Ovary (tissue), 10 donors: ENCODE results near the gene UBP1. TPM values are rescaled to one million over a fixed set of nuclear protein-coding genes. Genes with fewer than 3 reads are reported as not detected.

Source experiments
- DNase-seq, 5 donors: peaks; one replicate each; pipeline ENCODE4 v3.0.0-alpha.2; 2019 to 2020
- H3K27ac ChIP-seq, 2 donors: fragments of 200-600 bp; one replicate each; pipeline versions ENCODE4 v1.5.1 to v1.8.0; 2019 to 2022
- H3K27me3 ChIP-seq: fragments of 200-600 bp; one replicate; pipeline ENCODE4 v1.8.0; 2022
- H3K36me3 ChIP-seq: fragments of 200-600 bp; sonication (generic); one replicate; pipeline ENCODE4 v1.5.1; 2019
- H3K4me1 ChIP-seq: one replicate; pipeline ENCODE4 v1.8.1; 2013; ENCODE audit warnings: mild to moderate bottlenecking, moderate library complexity; ENCODE audit not compliant: insufficient read depth
- H3K4me3 ChIP-seq: fragments of 200-600 bp; sonication (generic); one replicate; pipeline ENCODE4 v1.5.1; 2017
- H3K9me3 ChIP-seq, 2 donors: fragments of 200-600 bp in 1 of 2; sonication (generic) in 1 of 2; one replicate each; pipeline versions ENCODE4 v1.5.1 to v1.8.1; 2013 to 2019; ENCODE audit warnings: mild to moderate bottlenecking in 1 of 2, moderate library complexity in 1 of 2
- CTCF ChIP-seq, 3 donors: fragments of 450-650 bp in 2 of 3; fragments of 200-600 bp in 1 of 3; IDR thresholded peaks; one replicate each; pipeline versions ENCODE4 v1.5.1 to v1.8.0; 2016 to 2022; ENCODE audit warnings: antibody characterized with exemption in 3 of 3, mild to moderate bottlenecking in 1 of 3
- EP300 ChIP-seq: sonication (generic); formaldehyde crosslinking; IDR thresholded peaks from one replicate; pipeline ENCODE4 v1.6.1; 2017; ENCODE audit warnings: antibody characterized with exemption
- POLR2A ChIP-seq: fragments of 450-650 bp; IDR thresholded peaks from one replicate; pipeline ENCODE4 v1.6.1; 2017; ENCODE audit warnings: antibody characterized with exemption, mild to moderate bottlenecking, moderate library complexity
- WGBS, 3 donors: extraction: QIAGEN DNeasy Blood & Tissue Kit in 1 of 3; methylation state at CpG; one replicate each; pipeline versions ENCODE4 v1.1.5 to v1.1.7; 2013 to 2017; 5-methylcytosine and 5-hydroxymethylcytosine counted together
- intact Hi-C, 4 donors: fragments of 100-400 bp; cut with DNase I; formaldehyde crosslinking; loops; one replicate each; pipeline versions ENCODE4 v1.11.0 to v1.15.1; 2022 to 2023
- long read RNA-seq, 3 donors: library from polyadenylated mRNA in 2 of 3; unstranded in 2 of 3; transcript quantifications; one replicate each; pipeline ENCODE4 v2.0.0 and lab custom pipeline, GENCODE V29; 2021 to 2026
- polyA plus RNA-seq, 2 donors: library from polyadenylated mRNA; stranded (reverse); fragments of 200-250 nt in 1 of 2; fragments of 350-450 nt in 1 of 2; fragmentation: Illumina TruSeq in 1 of 2; extraction: RNeasy Lipid Tissue Mini Kit (QIAGEN cat#74804) in 1 of 2; gene quantifications; one replicate each; pipeline ENCODE4 v1.2.3, GENCODE V29; 2013 to 2014
- total RNA-seq, 7 donors: library from RNA; depleted of rRNA in 2 of 7; stranded (reverse); fragments of >200 nt in 2 of 7; fragmentation: NEBNext Ultra II Directional in 3 of 7; extraction: Animal tissue kit (Norgen Biotek cat#: 25700) in 3 of 7; gene quantifications; one replicate each; pipeline versions ENCODE4 v1.1.0 to v1.2.4, GENCODE V29; 2016 to 2023
- donor health status: DM: no; HTN: no; CAD: no; lungs with moderate emphysema.
- donor health status: DM: no; HTN: no; CAD: no.
- donor health status: Bipolar disorder and iron deficiency.
- donor health status: DM: yes; HTN: yes; CAD: no.
- donor health status: DM: no; HTN: no; CAD: no.
- donor health status: DM: yes; HTN: yes; CAD: no.

UBP1 gene
- total RNA-seq (10 to 100 TPM; 37.9 to 58.6 (median 51.8) TPM), polyA plus RNA-seq (10 to 100 TPM; 28.2 to 62.7 TPM)
- long read RNA-seq, donor 1, partial matches to known transcripts, result 5 of 11 reads
- long read RNA-seq, donor 1, other reads (novel, unspliced or antisense), result 6 of 11 reads
- long read RNA-seq, donor 2, full-length matches to known transcripts, result 3 of 3 reads
- long read RNA-seq, donor 2, partial matches to known transcripts, result 0 of 3 reads
- long read RNA-seq, donor 2, other reads (novel, unspliced or antisense), result 0 of 3 reads
- long read RNA-seq, donor 3, full-length matches to known transcripts, result 49 of 74 reads
- long read RNA-seq, donor 3, partial matches to known transcripts, result 6 of 74 reads
- long read RNA-seq, donor 3, other reads (novel, unspliced or antisense), result 19 of 74 reads

- H3K9me3 ChIP-seq, result no peaks in the 10 kb centered on the region
- H3K4me3 ChIP-seq, result peak within 1 kb of the TSS; percentile 48
- H3K4me1 ChIP-seq, result peaks cover 5% of the 10 kb centered on the region
- no peaks in the 10 kb centered on the region for H3K36me3 ChIP-seq
- WGBS, 3 donors, result 0 to 1% (median 1%) methylated on average over 48 to 68 of the region's 68 CpGs
- peak; percentile 99 for DNase-seq
- TF ChIP-seq CTCF (IDR thresholded peaks at IDR 0.05) (peak in 2 of 3 donors; percentile 11 to 18), POLR2A (peak; percentile 64), EP300 (no peak)
- H3K27ac ChIP-seq, result peak within 1 kb of the TSS; percentile 76 to 96
- no peaks in the 10 kb centered on the region for H3K27me3 ChIP-seq
- intact Hi-C loops, result no loop called here
Observed at GRCh38 chr3:33440328-33441224, at the start of gene UBP1. Gene UBP1, minus strand, starts transcription at chr3:33440405. Its CDS starts 557 bp downstream, at chr3:33439848.

- no peak overlapping the region for H3K27ac ChIP-seq
- H3K4me1 ChIP-seq, result no peaks in the 10 kb centered on the region
- intact Hi-C loops, result no loop called here
- no peak overlapping the region for H3K4me3 ChIP-seq
- TF ChIP-seq EP300 (no peak), CTCF (IDR thresholded peaks at IDR 0.05) (no peak), POLR2A (no peak)
- H3K36me3 ChIP-seq, result no peaks in the 10 kb centered on the region
- no peak for DNase-seq
- H3K9me3 ChIP-seq, result no peaks in the 10 kb centered on the region
- 87 to 100% (median 90%) methylated on average over 1 of the region's 1 CpG for WGBS, 3 donors
- no peaks in the 10 kb centered on the region for H3K27me3 ChIP-seq
Observed at GRCh38 chr3:33488683-33489082, 48.5 kb upstream of the UBP1 start.

GRCh38 chr3:33488246-33488645 lies 48.0 kb upstream of the UBP1 start:
- Histone ChIP-seq H3K4me1 (no peaks in the 10 kb centered on the region), H3K27ac (no peak overlapping the region), H3K36me3 (no peaks in the 10 kb centered on the region), H3K27me3 (no peaks in the 10 kb centered on the region), H3K4me3 (no peak overlapping the region), H3K9me3 (no peaks in the 10 kb centered on the region)
- 86 to 91% (median 89%) methylated on average over 2 of the region's 2 CpGs for WGBS, 3 donors
- no peak for TF ChIP-seq CTCF (IDR thresholded peaks at IDR 0.05)
- no peak for TF ChIP-seq POLR2A
- TF ChIP-seq EP300, result no peak
- DNase-seq, result no peak
- intact Hi-C loops, result no loop called here

GRCh38 chr3:33482111-33482521 lies 41.9 kb upstream of the UBP1 start:
- Histone ChIP-seq H3K4me3 (no peak overlapping the region), H3K27ac (no peak overlapping the region)

More at GRCh38 chr3:33482111-33482521, 41.9 kb upstream of the UBP1 start:
- intact Hi-C loops, result no loop called here
- H3K27me3 ChIP-seq, result no peaks in the 10 kb centered on the region
- DNase-seq, result no peak
- H3K36me3 ChIP-seq, result no peaks in the 10 kb centered on the region
- no peaks in the 10 kb centered on the region for H3K9me3 ChIP-seq
- TF ChIP-seq CTCF (IDR thresholded peaks at IDR 0.05) (no peak), POLR2A (no peak), EP300 (no peak)
- 72 to 84% (median 80%) methylated on average over 1 of the region's 1 CpG for WGBS, 3 donors
- H3K4me1 ChIP-seq, result no peaks in the 10 kb centered on the region
